ENCODE data around the gene PRKD3.

Gene PRKD3

DNA sequence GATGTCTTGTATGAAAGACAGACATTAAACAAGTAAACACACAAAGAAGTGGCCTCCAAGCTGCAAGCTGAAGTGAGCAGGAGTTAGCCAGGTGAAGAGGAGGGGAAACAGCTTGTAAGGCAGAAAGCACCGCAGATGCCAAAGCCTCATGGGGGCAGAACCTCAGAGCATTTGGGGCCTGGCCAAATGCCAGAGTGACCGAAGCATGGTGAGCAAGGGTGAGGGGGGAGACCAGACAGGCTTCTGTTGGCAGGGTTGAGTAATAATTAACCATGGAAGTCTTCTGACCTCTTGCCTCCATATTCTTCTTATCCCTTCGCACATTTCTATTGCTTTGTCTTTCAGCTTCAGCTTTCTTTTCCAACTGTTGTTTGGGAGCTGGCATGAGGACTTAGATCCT is 25.4 kb upstream of the PRKD3 start:
- Histone ChIP-seq H3K27me3 (ENCODE audit: low read length) (no peaks in the 10 kb centered on the region), H3K9me2 (replicated peaks; ENCODE audit: insufficient read depth, low read length) (no peaks in the 10 kb centered on the region), H3K79me2 (ENCODE audit: insufficient read depth, low read length) (no peaks in the 10 kb centered on the region), H3K27ac (ENCODE audit: low read depth, low read length) (peak overlapping the region; percentile 73), H3K4me3 (ENCODE audit: insufficient read depth, low read length, poor library complexity, severe bottlenecking) (peak overlapping the region; percentile 9), H4K20me1 (ENCODE audit: low read depth, low read length) (no peaks in the 10 kb centered on the region), H3K4me2 (ENCODE audit: low read depth, low read length, poor library complexity, severe bottlenecking) (peak overlapping the region; percentile 61), H3K9me3 (ENCODE audit: insufficient read depth, low read length) (no peaks in the 10 kb centered on the region), H3K36me3 (ENCODE audit: low read length) (no peaks in the 10 kb centered on the region), H3K9ac (ENCODE audit: low read length) (peak overlapping the region; percentile 32), H2AFZ (ENCODE audit: low read depth, low read length, severe bottlenecking) (peak overlapping the region; percentile 13), H3F3A (ENCODE audit: insufficient read depth) (peaks cover 7% of the 10 kb centered on the region; the same call in 1 of the 2 replicates)
- no peak for TF ChIP-seq EZH2phosphoT487 (conservative IDR thresholded peaks at IDR 0.05; ENCODE audit: low read length)
- TF ChIP-seq, protein P1, sequence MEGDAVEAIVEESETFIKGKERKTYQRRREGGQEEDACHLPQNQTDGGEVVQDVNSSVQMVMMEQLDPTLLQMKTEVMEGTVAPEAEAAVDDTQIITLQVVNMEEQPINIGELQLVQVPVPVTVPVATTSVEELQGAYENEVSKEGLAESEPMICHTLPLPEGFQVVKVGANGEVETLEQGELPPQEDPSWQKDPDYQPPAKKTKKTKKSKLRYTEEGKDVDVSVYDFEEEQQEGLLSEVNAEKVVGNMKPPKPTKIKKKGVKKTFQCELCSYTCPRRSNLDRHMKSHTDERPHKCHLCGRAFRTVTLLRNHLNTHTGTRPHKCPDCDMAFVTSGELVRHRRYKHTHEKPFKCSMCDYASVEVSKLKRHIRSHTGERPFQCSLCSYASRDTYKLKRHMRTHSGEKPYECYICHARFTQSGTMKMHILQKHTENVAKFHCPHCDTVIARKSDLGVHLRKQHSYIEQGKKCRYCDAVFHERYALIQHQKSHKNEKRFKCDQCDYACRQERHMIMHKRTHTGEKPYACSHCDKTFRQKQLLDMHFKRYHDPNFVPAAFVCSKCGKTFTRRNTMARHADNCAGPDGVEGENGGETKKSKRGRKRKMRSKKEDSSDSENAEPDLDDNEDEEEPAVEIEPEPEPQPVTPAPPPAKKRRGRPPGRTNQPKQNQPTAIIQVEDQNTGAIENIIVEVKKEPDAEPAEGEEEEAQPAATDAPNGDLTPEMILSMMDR (IDR thresholded peaks at IDR 0.05; ENCODE audit: insufficient read depth, low read length, poor library complexity, severe bottlenecking) = no peak

DNA sequence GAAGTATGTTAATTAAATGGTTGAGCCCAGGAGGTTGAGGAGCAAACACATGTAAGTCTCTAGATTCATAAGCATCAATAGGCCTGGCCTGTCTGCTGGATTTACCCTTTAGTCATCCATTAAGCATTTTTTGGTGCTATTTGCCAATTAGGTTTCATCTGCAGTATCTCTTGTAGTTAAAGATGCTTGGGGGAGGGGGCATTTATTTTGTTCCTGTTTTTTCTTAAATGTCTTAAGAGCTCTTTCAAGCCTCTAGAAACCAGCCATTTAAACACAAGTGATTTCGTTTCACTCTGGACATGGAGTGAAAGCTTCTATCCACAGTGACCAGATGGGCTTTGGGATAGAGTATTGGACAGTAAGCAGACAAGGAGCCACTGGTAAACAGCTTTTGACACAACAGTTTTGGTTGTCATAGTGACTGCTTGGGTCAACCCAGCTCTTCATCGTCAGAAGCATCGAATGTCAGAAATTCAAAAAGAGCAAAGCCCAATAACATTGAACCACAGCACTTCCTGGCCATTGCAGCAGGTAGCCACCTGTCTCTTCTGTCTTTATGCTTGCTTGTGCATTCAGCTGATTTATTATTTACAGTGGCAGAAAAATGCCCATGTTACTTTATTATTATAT is 24.7 kb upstream of the PRKD3 start:
- Histone ChIP-seq H2AFZ (ENCODE audit: low read depth, low read length, severe bottlenecking) (peak overlapping the region; percentile 13), H3K9me3 (ENCODE audit: insufficient read depth, low read length) (no peaks in the 10 kb centered on the region), H3K27ac (ENCODE audit: low read depth, low read length) (peak overlapping the region; percentile 73), H3K4me2 (ENCODE audit: low read depth, low read length, poor library complexity, severe bottlenecking) (peak overlapping the region; percentile 61), H3K79me2 (ENCODE audit: insufficient read depth, low read length) (no peaks in the 10 kb centered on the region), H3F3A (ENCODE audit: insufficient read depth) (peaks cover 7% of the 10 kb centered on the region; the same call in 1 of the 2 replicates), H3K27me3 (ENCODE audit: low read length) (no peaks in the 10 kb centered on the region), H3K36me3 (ENCODE audit: low read length) (no peaks in the 10 kb centered on the region), H3K9me2 (replicated peaks; ENCODE audit: insufficient read depth, low read length) (no peaks in the 10 kb centered on the region), H4K20me1 (ENCODE audit: low read depth, low read length) (no peaks in the 10 kb centered on the region), H3K4me3 (ENCODE audit: insufficient read depth, low read length, poor library complexity, severe bottlenecking) (peak overlapping the region; percentile 9), H3K9ac (ENCODE audit: low read length) (peak overlapping the region; percentile 32)
- TF ChIP-seq, protein P1 (IDR thresholded peaks at IDR 0.05; ENCODE audit: insufficient read depth, low read length, poor library complexity, severe bottlenecking) = no peak
- no peak for TF ChIP-seq EZH2phosphoT487 (conservative IDR thresholded peaks at IDR 0.05; ENCODE audit: low read length)

DNA sequence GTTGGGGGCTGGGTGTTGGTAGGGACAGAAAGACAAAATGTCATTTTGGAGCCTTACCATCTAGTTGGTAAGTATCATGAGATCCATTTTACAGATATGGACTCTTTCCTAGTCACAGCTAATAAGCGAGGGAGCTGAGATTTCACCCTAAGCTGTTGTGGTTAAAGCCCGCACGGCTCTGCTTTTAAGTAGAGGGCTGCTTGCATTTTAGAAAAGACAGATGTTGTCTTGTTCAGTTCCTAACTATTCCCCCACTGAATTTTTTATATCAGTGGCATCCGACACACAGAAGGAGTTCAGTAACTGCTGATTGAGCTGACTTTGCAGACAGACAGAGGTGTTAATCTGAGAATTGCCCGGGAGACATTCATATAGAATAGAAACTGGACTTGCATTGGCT is 23.5 kb upstream of the PRKD3 start:
- Histone ChIP-seq H3K36me3 (ENCODE audit: low read length) (no peaks in the 10 kb centered on the region), H3F3A (ENCODE audit: insufficient read depth) (peaks cover 15% of the 10 kb centered on the region; the same call in 1 of the 2 replicates), H3K79me2 (ENCODE audit: insufficient read depth, low read length) (no peaks in the 10 kb centered on the region), H3K27me3 (ENCODE audit: low read length) (no peaks in the 10 kb centered on the region), H3K9me3 (ENCODE audit: insufficient read depth, low read length) (no peaks in the 10 kb centered on the region), H2AFZ (ENCODE audit: low read depth, low read length, severe bottlenecking) (no peak overlapping the region), H3K9ac (ENCODE audit: low read length) (no peak overlapping the region), H4K20me1 (ENCODE audit: low read depth, low read length) (no peaks in the 10 kb centered on the region), H3K4me2 (ENCODE audit: low read depth, low read length, poor library complexity, severe bottlenecking) (no peak overlapping the region), H3K9me2 (replicated peaks; ENCODE audit: insufficient read depth, low read length) (no peaks in the 10 kb centered on the region), H3K27ac (ENCODE audit: low read depth, low read length) (no peak overlapping the region), H3K4me3 (ENCODE audit: insufficient read depth, low read length, poor library complexity, severe bottlenecking) (no peak overlapping the region)
- TF ChIP-seq, protein P1 (IDR thresholded peaks at IDR 0.05; ENCODE audit: insufficient read depth, low read length, poor library complexity, severe bottlenecking) = no peak
- no peak for TF ChIP-seq EZH2phosphoT487 (conservative IDR thresholded peaks at IDR 0.05; ENCODE audit: low read length)

Measured in SU-DHL-6 (cell line).